HepG2 (cell line): ENCODE data around the gene MYLK. TPM values are rescaled to one million over a fixed set of nuclear protein-coding genes. Genes with fewer than 3 reads are reported as not detected.

Source experiments
- ATAC-seq: fragments of 200-7000 bp; cut with Tn5 transposase; 3 replicates; pipeline ENCODE4 v1.9.1; 2020; ENCODE audit warnings: mild to moderate bottlenecking, moderate library complexity
- BruUV-seq: library from RNA; stranded (reverse); fragments of 400-500 nt; replicated peaks from 2 replicates; lab custom pipeline; 2021; lab: Mats Ljungman, UMichigan
- CTCF ChIA-PET: fragments of 300-600 bp; formaldehyde crosslinking; extraction: SDS; loops from one replicate; lab custom pipeline; 2021; ENCODE audit warnings: low total read pairs, inconsistent platforms, low intra/inter-chr PET ratio; lab: Yijun Ruan, JAX
- POLR2A ChIA-PET: fragments of 350-600 bp; sonication (Branson Sonifier 250); formaldehyde crosslinking; loops from one replicate; lab custom pipeline; 2020; ENCODE audit warnings: antibody characterized with exemption, inconsistent platforms; lab: Yijun Ruan, JAX
- DNase-seq: peaks from one replicate; pipeline ENCODE4 v3.0.0-alpha.2; 2015; ENCODE audit warnings: low spot score
- FAIRE-seq: peaks from 3 replicates; lab custom pipeline; 2011; peaks lifted over from hg19 to GRCh38; lab: Jason Lieb, UNC
- H2AFZ ChIP-seq: one replicate; pipeline ENCODE4 v1.6.1; 2011; ENCODE audit warnings: low read length, inconsistent platforms
- H3K27ac ChIP-seq: fragments of 300-600 bp; 3 replicates; pipeline ENCODE4 v1.8.0; 2011; ENCODE audit warnings: mixed run types, mild to moderate bottlenecking, mixed read lengths, low read length, inconsistent platforms; ENCODE audit not compliant: insufficient read depth; ENCODE audit errors: extremely low read length
- H3K27me3 ChIP-seq, 2 experiments: fragments of 200-600 bp in 1 of 2; 2 replicates in 1 of 2; 3 replicates in 1 of 2; pipeline versions ENCODE4 v1.6.0 to v1.8.0; 2011; ENCODE audit warnings: low read length in 2 of 2, mild to moderate bottlenecking in 2 of 2, moderate library complexity in 2 of 2, inconsistent platforms in 1 of 2; ENCODE audit not compliant: insufficient read depth in 2 of 2, control insufficient read depth in 1 of 2
- H3K36me3 ChIP-seq, 2 experiments: fragments of 200-600 bp in 1 of 2; replicated peaks in 1 of 2; 2 replicates in 1 of 2; 3 replicates in 1 of 2; pipeline versions ENCODE4 v1.5.1 to v1.8.0; 2011; ENCODE audit warnings: low read length in 2 of 2, inconsistent platforms in 1 of 2; ENCODE audit not compliant: insufficient read depth in 2 of 2, control insufficient read depth in 1 of 2
- H3K4me1 ChIP-seq: 2 replicates; pipeline ENCODE4 v1.5.1; 2012; ENCODE audit warnings: low read length, inconsistent platforms; ENCODE audit not compliant: insufficient read depth
- H3K4me2 ChIP-seq: 2 replicates; pipeline ENCODE4 v1.6.0; 2011; ENCODE audit warnings: low read depth, low read length, inconsistent platforms
- H3K4me3 ChIP-seq, 3 experiments: fragments of 200-600 bp in 1 of 3; sonication (generic), shearing (Covaris generic) in 1 of 3; replicated peaks in 1 of 3; 2 replicates each; pipeline ENCODE4 v1.5.1; 2011 to 2016; ENCODE audit warnings: low read length in 3 of 3, inconsistent platforms in 2 of 3, low read depth in 2 of 3, mild to moderate bottlenecking in 2 of 3, control low read depth in 1 of 3, mixed read lengths in 1 of 3; ENCODE audit not compliant: insufficient read depth in 1 of 3
- H3K79me2 ChIP-seq: one replicate; pipeline ENCODE4 v1.6.1; 2011; ENCODE audit warnings: low read length, inconsistent platforms; ENCODE audit not compliant: insufficient read depth
- H3K9ac ChIP-seq: 2 replicates; pipeline ENCODE4 v1.6.0; 2011; ENCODE audit warnings: mild to moderate bottlenecking, low read depth, low read length, inconsistent platforms; ENCODE audit not compliant: insufficient read depth
- H3K9me3 ChIP-seq: 2 replicates; pipeline ENCODE4 v1.5.1; 2012; ENCODE audit warnings: mild to moderate bottlenecking, low read length
- H4K20me1 ChIP-seq: 2 replicates; pipeline ENCODE4 v1.6.0; 2011; ENCODE audit warnings: inconsistent platforms, mild to moderate bottlenecking, low read length, moderate library complexity; ENCODE audit not compliant: insufficient read depth
- ASH2L ChIP-seq: fragments of 300-600, 200-600 bp; sonication (generic); IDR thresholded peaks from 2 replicates; pipeline ENCODE4 v1.7.0; 2017; ENCODE audit warnings: low read depth, mild to moderate bottlenecking, moderate library complexity, mixed read lengths, low read length; ENCODE audit not compliant: insufficient read length
- ELF4 ChIP-seq: sonication (generic); formaldehyde crosslinking; IDR thresholded peaks from 2 replicates; pipeline ENCODE4 v1.5.0; 2020; ENCODE audit warnings: missing genetic modification reagents, mild to moderate bottlenecking, moderate library complexity, borderline replicate concordance
- HDAC1 ChIP-seq: sonication (generic); formaldehyde crosslinking; IDR thresholded peaks from 2 replicates; pipeline ENCODE4 v1.5.1; 2020; ENCODE audit warnings: mild to moderate bottlenecking, missing genetic modification reagents
- MED8 ChIP-seq: sonication (generic); formaldehyde crosslinking; IDR thresholded peaks from 2 replicates; pipeline ENCODE4 v1.8.1; 2023; ENCODE audit warnings: mild to moderate bottlenecking, missing genetic modification reagents; ENCODE audit not compliant: insufficient replicate concordance
- NCOR1 ChIP-seq: fragments of 200-600 bp; sonication (generic); IDR thresholded peaks from 2 replicates; pipeline ENCODE4 v1.7.0; 2017; ENCODE audit warnings: antibody characterized with exemption, low read length, borderline replicate concordance
- PTBP1 ChIP-seq: fragments of 200-400 bp; formaldehyde crosslinking; IDR thresholded peaks from 2 replicates; pipeline ENCODE4 v1.6.1; 2018; ENCODE audit warnings: low read length, low read depth; ENCODE audit not compliant: poor library complexity, severe bottlenecking
- RBFOX2 ChIP-seq: fragments of 200-400 bp; formaldehyde crosslinking; IDR thresholded peaks from 2 replicates; pipeline ENCODE4 v1.6.1; 2017; ENCODE audit warnings: low read depth, mild to moderate bottlenecking, low read length
- RFXAP ChIP-seq: sonication (generic); formaldehyde crosslinking; IDR thresholded peaks from 2 replicates; pipeline ENCODE4 v1.4.0; 2020; ENCODE audit warnings: missing genetic modification reagents, borderline replicate concordance
- SP4 ChIP-seq: sonication (generic); formaldehyde crosslinking; IDR thresholded peaks from 2 replicates; pipeline ENCODE4 v1.8.1; 2023; ENCODE audit warnings: mild to moderate bottlenecking, missing genetic modification reagents
- SPEN ChIP-seq: sonication (generic); formaldehyde crosslinking; IDR thresholded peaks from 2 replicates; pipeline ENCODE4 v1.5.1; 2020; ENCODE audit warnings: low read depth, mild to moderate bottlenecking, missing genetic modification reagents
- TERF1 ChIP-seq: sonication (generic); formaldehyde crosslinking; IDR thresholded peaks from 2 replicates; pipeline ENCODE4 v1.8.0; 2022; ENCODE audit warnings: mild to moderate bottlenecking, missing genetic modification reagents, moderate library complexity
- TRAFD1 ChIP-seq: sonication (generic); formaldehyde crosslinking; IDR thresholded peaks from 2 replicates; pipeline ENCODE4 v1.5.1; 2020; ENCODE audit warnings: missing genetic modification reagents, mild to moderate bottlenecking, borderline replicate concordance
- YY1 ChIP-seq: IDR thresholded peaks from 2 replicates; pipeline ENCODE4 v1.6.1; 2011; ENCODE audit warnings: low read length, low read depth, moderate library complexity, mild to moderate bottlenecking; ENCODE audit not compliant: insufficient read depth, insufficient replicate concordance
- ZNF17 ChIP-seq: sonication (generic); formaldehyde crosslinking; IDR thresholded peaks from 2 replicates; pipeline ENCODE4 v1.5.0; 2020; ENCODE audit warnings: mild to moderate bottlenecking, missing genetic modification reagents
- ZNF335 ChIP-seq: sonication (generic); formaldehyde crosslinking; IDR thresholded peaks from 2 replicates; pipeline ENCODE4 v1.4.0; 2020; ENCODE audit warnings: missing genetic modification reagents
- ZNF773 ChIP-seq: sonication (generic); formaldehyde crosslinking; IDR thresholded peaks from 2 replicates; pipeline ENCODE4 v1.4.0; 2020; ENCODE audit warnings: missing genetic modification reagents, borderline replicate concordance
- ZSCAN9 ChIP-seq: IDR thresholded peaks from 2 replicates; pipeline ENCODE4 v1.6.1; 2016; ENCODE audit warnings: borderline replicate concordance
- WGBS: methylation state at CpG from one replicate; pipeline ENCODE4 v1.1.6; 2017; ENCODE audit warnings: low lambda C conversion rate; 5-methylcytosine and 5-hydroxymethylcytosine counted together
- in situ Hi-C: cut with HindIII; loops from 2 replicates; pipeline ENCODE4 v1.10.0; 2017; ENCODE audit warnings: low pct_unique_long_range_greater_than_20kb; ENCODE audit not compliant: extremely low pct_ligation_motif_present
- intact Hi-C: fragments of 100-400 bp; cut with micrococcal nuclease; formaldehyde crosslinking; loops from one replicate; pipeline ENCODE4 v1.10.0; 2022; ENCODE audit not compliant: unreplicated experiment
- polyA plus RNA-seq, 8 experiments: library from polyadenylated mRNA; depleted of rRNA in 3 of 8; stranded (reverse) in 7 of 8; unstranded in 1 of 8; fragments of >200 nt; fragmentation: Illumina TruSeq in 4 of 8; extraction: Trizol in 4 of 8; gene quantifications; 2 replicates each; pipeline versions ENCODE4 v1.2.1 to v1.2.3, GENCODE V29; 2011 to 2016; ENCODE audit warnings: low read depth in 4 of 8, missing spikeins in 1 of 8, mixed read lengths in 1 of 8; ENCODE audit not compliant: insufficient read depth in 1 of 8
- total RNA-seq, 5 experiments: library from RNA; depleted of rRNA; stranded (reverse); fragments of >200 nt; fragmentation: Illumina TruSeq; extraction: Trizol; gene quantifications; 2 replicates each; pipeline ENCODE4 v1.2.3, GENCODE V29; 2016; ENCODE audit warnings: low read depth in 1 of 5

MYLK gene
- total and polyA plus RNA-seq, 2 of the 13 experiments (the other 11 are each of a cell fraction or from before 2014, with no cell fraction given), result 10.6 to 34.9 TPM

- in situ Hi-C loops (no loop called here), intact Hi-C loops (no loop called here)
- ChIA-PET POLR2A (interaction anchor here (1.5 kb wide), 1 partner anchor 24 kb away, joined by 3 read pairs; the partner anchor contains the start of gene HACD2), CTCF (no interaction called here)
- BruUV-seq, result no TSS peak
- no peaks in the 10 kb centered on the region for H3K79me2 ChIP-seq
- DNase-seq (no peak), FAIRE-seq (no peak), ATAC-seq (no peak)
- H2AFZ ChIP-seq, result no peak overlapping the region
- peaks cover 44% of the 10 kb centered on the region for H3K4me1 ChIP-seq
- no peak overlapping the region for H3K4me3 ChIP-seq
- peak overlapping the region; percentile 27 for H3K27ac ChIP-seq
- H3K9me3 ChIP-seq, result no peaks in the 10 kb centered on the region
- no peaks in the 10 kb centered on the region for H3K27me3 ChIP-seq
- no peaks in the 10 kb centered on the region for H4K20me1 ChIP-seq
- H3K36me3 ChIP-seq, result peaks cover 4 to 10% of the 10 kb centered on the region in 2 experiments; a peak in 4 of 5 replicates
- TF ChIP-seq RFXAP (no peak), ELF4 (CRISPR knock-in tag) (no peak), ASH2L (no peak), SPEN (CRISPR knock-in tag) (no peak), HDAC1 (CRISPR knock-in tag) (no peak), RBFOX2 (no peak), ZNF335 (CRISPR knock-in tag) (no peak), SP4 (CRISPR knock-in tag) (no peak), NCOR1 (no peak), TERF1 (CRISPR knock-in tag) (no peak), ZNF17 (no peak), ZNF773 (CRISPR knock-in tag) (no peak), YY1 (no peak), TRAFD1 (CRISPR knock-in tag) (no peak), PTBP1 (no peak), ZSCAN9 (CRISPR knock-in tag) (no peak), MED8 (CRISPR knock-in tag) (no peak)
- WGBS, result 96% methylated on average over 3 of the region's 3 CpGs
- no peak overlapping the region for H3K9ac ChIP-seq
- no peak overlapping the region for H3K4me2 ChIP-seq
These were observed 275.7 kb downstream of the MYLK start for GRCh38 chr3:123608263-123608937.
